HEK293 (cell line): ENCODE results near the gene ANO7.

ENCODE experiments used
- CTCF ChIP-seq: fragments of 450-650 bp; formaldehyde crosslinking; IDR thresholded peaks from 2 replicates; pipeline ENCODE4 v1.5.1; 2016; ENCODE audit warnings: missing biosample characterization, missing genetic modification characterization
- GLIS2 ChIP-seq: fragments of 450-650 bp; formaldehyde crosslinking; IDR thresholded peaks from 2 replicates; pipeline ENCODE4 v1.5.1; 2016; ENCODE audit warnings: missing biosample characterization, missing genetic modification characterization
- REPIN1 ChIP-seq: fragments of 450-650 bp; formaldehyde crosslinking; IDR thresholded peaks from 2 replicates; pipeline ENCODE4 v1.5.1; 2017; ENCODE audit warnings: missing biosample characterization, missing genetic modification characterization, low read depth
- ZBTB1 ChIP-seq: fragments of 450-650 bp; formaldehyde crosslinking; IDR thresholded peaks from 2 replicates; pipeline ENCODE4 v1.5.1; 2016; ENCODE audit warnings: missing biosample characterization, missing genetic modification characterization
- ZNF155 ChIP-seq: fragments of 450-650 bp; formaldehyde crosslinking; IDR thresholded peaks from 2 replicates; pipeline ENCODE4 v1.5.1; 2016; ENCODE audit warnings: missing biosample characterization, missing genetic modification characterization
- ZNF350 ChIP-seq: fragments of 450-650 bp; formaldehyde crosslinking; IDR thresholded peaks from 2 replicates; pipeline ENCODE4 v1.5.0; 2017; ENCODE audit warnings: missing biosample characterization, mild to moderate bottlenecking, missing genetic modification characterization
- ZNF362 ChIP-seq: fragments of 450-650 bp; formaldehyde crosslinking; IDR thresholded peaks from 2 replicates; pipeline ENCODE4 v1.5.1; 2016; ENCODE audit warnings: missing biosample characterization, missing genetic modification characterization
- ZNF501 ChIP-seq: fragments of 450-650 bp; formaldehyde crosslinking; IDR thresholded peaks from 2 replicates; pipeline ENCODE4 v1.5.1; 2016; ENCODE audit warnings: missing biosample characterization, missing genetic modification characterization
- ZNF785 ChIP-seq: fragments of 450-650 bp; formaldehyde crosslinking; IDR thresholded peaks from 2 replicates; pipeline ENCODE4 v1.5.1; 2016; ENCODE audit warnings: missing biosample characterization, missing genetic modification characterization
- ZNF791 ChIP-seq: fragments of 450-650 bp; formaldehyde crosslinking; IDR thresholded peaks from 2 replicates; pipeline ENCODE4 v1.5.1; 2016; ENCODE audit warnings: missing biosample characterization, missing genetic modification characterization
- ZNF830 ChIP-seq: fragments of 450-650 bp; IDR thresholded peaks from 2 replicates; pipeline ENCODE4 v1.5.0; 2018; ENCODE audit warnings: missing biosample characterization, missing genetic modification characterization, low read depth, mild to moderate bottlenecking, moderate library complexity

- TF ChIP-seq ZNF362 (tag by site-specific recombination) = no peak
- no peak for TF ChIP-seq ZNF350 (tag by site-specific recombination)
- TF ChIP-seq ZNF785 (tag by site-specific recombination) = no peak
- peak; percentile 44; the same call in 1 of the 2 replicates for TF ChIP-seq CTCF (tag by site-specific recombination)
- TF ChIP-seq ZBTB1 (tag by site-specific recombination) = no peak
- TF ChIP-seq REPIN1 (tag by site-specific recombination) = no peak
- TF ChIP-seq ZNF155 = no peak
- no peak for TF ChIP-seq ZNF830 (tag by site-specific recombination)
- TF ChIP-seq ZNF501 (tag by site-specific recombination) = no peak
- TF ChIP-seq ZNF791 (tag by site-specific recombination) = no peak
- no peak for TF ChIP-seq GLIS2 (tag by site-specific recombination)
Observed at GRCh38 chr2:241273210-241274020, 84.9 kb downstream of the ANO7 start.
